Stimulated activated CD4-positive, alpha-beta T cell treated with anti-CD3 and anti-CD28 coated beads, Interleukin-15, amount 100 ng/mL, for 24 hours (primary cell): Measurements from ENCODE around the gene CFAP43.
"Not testable (repeated sequence)": the region's sequence is repeated elsewhere in the genome, so short reads cannot be mapped to it uniquely, and the experiment has no call there.

Experiments
- DNase-seq: peaks from one replicate; pipeline ENCODE4 v3.0.0-alpha.2; 2020

The CFAP43 gene

DNA sequence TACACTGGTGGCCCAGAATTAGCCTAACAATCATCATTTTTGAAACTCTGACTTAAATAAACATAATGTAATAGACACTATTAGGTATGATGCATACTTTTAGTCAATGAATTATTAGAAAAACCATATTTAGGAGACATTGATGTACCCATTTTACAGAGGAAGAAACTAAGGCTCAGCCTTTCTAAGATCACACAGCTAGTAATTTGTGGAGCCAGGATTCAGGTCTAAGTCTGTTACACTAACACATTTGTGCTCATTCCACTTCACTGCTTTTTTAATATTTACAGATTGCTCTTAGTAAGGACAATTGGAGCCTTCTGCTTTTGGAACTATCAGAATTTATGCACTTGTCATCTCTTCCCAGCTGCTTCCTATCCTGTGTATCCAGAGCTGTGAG is 8.9 kb downstream of the CFAP43 start:
- no peak for DNase-seq

DNA sequence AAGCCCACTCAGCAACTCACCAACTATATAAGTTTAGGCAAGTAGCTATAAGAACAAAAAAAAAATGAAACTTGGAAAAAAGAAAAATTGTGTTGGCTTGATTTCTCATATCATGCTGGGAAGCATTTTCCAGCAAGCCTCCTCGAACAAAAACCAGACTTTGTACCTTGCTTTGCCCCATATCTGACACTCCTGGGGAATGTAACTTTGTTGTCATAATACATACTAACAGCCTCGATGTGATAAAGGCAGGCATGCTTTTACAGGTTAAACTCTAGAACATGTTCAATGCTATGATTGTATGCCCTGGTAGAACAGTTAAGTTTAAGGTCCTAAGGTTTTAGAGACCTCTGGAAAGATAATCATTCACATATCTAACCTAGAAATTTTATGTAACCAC is 11.6 kb downstream of the CFAP43 start:
- no peak for DNase-seq

- no peak for DNase-seq
These were observed 13.4 kb downstream of the CFAP43 start for GRCh38 chr10:104218751-104219150.

- DNase-seq = no peak
These were observed 15.5 kb downstream of the CFAP43 start for GRCh38 chr10:104216631-104217030.

- DNase-seq = peak; percentile 46
These were observed 22.5 kb downstream of the CFAP43 start for GRCh38 chr10:104209575-104210198.

DNA sequence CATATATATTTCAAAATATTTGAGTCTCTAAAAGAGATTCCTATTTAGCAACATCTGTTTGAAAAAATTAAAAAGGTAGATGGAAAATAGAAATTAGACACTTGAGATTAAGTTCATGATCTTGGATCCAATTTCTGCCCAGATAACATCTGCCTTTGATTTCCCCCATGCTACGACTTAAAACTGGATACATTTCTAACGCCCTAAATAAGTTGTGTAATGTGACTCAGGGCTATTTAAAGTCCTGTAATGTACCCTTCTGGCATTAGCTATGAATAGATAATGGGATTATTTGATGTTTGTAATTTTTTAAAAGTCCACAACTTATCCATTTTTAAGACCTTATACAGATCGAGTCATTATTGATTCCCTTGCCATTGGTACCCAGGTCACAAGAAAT is 23.4 kb downstream of the CFAP43 start:
- no peak for DNase-seq

- no peak for DNase-seq
These were observed 29.9 kb downstream of the CFAP43 start for GRCh38 chr10:104202231-104202630.

DNA sequence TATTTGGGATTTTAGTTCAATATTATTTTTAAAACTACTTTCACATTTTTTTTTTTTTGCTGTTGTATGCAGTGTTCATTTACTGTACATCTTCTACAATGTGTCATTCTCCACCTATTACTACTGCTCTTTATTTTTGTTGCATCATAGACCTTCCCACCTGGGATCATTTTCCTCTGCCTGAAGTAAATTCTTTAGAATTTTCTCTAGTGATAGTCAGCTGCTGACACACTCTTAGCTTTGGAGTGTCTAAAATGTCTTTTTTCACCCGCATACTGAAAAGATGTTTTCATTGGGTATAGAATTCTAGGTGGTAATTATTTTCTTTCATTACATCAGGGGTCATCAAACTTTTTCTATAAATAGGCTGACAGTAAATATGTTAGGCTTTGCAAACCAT is 30.5 kb downstream of the CFAP43 start:
- DNase-seq = no peak

DNA sequence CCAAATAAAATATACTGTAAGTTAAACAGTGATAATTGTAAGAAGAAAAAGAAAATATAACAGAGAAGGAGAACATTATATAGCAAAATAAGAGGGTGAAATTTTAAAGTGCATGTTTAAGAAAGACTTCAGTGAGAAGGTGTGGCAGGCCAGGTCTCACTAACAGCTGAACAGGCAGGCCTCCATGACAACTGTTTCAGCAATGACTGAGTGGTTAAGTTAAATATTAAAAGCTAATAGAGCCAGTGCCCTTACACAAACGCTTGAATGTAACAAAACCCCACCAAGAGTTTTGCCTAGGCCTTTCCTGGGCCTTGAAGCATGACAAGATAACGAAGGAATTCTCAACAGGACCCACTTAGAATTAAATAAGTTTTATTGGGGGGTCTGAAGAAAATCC is 32.6 kb downstream of the CFAP43 start:
- DNase-seq = no peak

DNA sequence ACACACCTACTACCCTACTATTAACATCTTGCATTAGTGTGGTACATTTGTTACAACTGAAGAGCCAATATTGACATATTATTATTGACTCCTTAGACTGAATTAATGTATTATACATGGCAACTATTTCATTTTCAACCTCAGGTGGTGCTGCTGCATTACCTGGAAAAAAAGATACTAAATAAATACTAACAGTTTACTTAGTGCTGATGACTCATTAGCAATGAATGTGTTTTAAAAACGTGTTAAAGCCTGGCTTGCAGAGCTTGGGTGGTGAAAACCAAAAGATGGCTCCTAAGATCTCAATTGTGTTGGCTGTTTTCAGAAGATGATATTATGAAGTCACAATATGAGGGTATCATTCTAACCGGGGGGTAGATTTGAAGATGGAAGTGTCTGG is 34.8 kb downstream of the CFAP43 start:
- no peak for DNase-seq

GRCh38 chr10:104195706-104196105 is 36.5 kb downstream of the CFAP43 start:
- no peak for DNase-seq

DNA sequence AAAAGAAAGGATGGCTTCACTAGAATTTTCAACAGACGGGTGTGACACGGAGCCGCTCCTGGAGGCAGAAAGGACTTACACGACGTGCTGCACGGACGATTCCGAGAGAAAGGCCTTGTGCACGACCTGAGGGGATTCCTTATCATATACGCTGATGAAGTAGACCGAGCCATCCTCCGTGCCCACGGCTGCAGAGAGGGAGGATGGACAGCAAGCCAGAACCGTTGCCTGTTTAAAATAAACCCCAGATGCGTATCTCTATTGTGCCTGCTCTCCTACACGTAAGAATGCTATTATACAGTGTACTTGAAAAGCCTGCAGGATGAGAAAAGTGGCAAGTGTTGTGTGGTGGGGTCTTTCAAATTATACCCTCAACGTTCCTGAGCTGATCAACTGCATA is 38.4 kb downstream of the CFAP43 start:
- DNase-seq = no peak

GRCh38 chr10:104190695-104191094 is 41.5 kb downstream of the CFAP43 start:
- no peak for DNase-seq

- no peak for DNase-seq
These were observed 48.5 kb downstream of the CFAP43 start for GRCh38 chr10:104183682-104184081.

- DNase-seq = not testable (repeated sequence)
These were observed 58.0 kb downstream of the CFAP43 start for GRCh38 chr10:104174136-104174535.

DNA sequence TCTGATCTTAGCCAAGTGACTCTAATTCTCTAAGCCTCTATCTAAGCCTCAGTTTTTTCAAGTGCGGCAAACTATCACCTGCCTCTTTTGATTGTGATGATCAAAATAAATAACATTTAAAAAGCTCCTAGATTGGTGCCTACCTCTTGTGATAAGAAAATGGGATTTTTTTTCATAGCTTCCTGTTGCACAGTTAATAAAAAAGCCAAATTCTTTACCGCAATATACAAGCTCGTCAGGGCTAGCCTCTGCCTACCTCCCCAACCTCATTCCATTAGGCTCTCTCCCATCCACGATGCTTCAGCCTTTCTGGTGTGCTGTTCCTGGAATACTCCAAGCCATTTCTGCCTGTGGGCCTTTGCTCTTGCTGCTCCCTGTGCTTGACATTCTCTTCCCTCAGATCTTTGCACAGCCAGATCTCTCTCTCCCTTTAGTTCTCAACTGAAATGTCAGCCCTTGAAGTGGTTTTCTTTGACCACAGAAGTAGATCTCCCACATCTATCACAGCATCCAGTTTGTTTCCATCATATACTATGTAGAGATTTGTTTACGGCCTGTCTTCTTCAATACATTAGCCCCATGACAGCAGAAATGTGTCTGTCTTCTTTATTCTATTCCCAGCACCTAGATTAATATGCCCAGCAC is 61.4 kb downstream of the CFAP43 start:
- no peak for DNase-seq

DNA sequence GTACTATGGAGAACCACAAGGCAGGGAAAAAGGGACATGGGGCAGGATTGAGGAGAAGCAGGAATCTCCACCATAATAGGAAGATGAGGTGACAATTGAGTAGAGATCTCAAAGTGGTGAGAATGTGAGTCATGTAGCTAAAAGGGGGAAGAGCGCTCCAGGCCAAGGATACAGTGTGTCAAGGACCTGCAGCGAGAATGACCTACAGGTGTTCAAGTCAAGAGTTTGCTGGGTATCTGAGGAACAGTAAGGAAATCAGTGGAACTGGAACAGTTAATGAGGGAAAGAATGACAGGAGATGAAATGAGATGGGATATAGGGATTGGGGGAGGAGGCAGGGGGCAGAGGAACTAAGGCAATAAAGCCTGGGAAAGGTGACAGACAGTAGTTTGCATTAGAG is 76.6 kb downstream of the CFAP43 start:
- DNase-seq = no peak

DNA sequence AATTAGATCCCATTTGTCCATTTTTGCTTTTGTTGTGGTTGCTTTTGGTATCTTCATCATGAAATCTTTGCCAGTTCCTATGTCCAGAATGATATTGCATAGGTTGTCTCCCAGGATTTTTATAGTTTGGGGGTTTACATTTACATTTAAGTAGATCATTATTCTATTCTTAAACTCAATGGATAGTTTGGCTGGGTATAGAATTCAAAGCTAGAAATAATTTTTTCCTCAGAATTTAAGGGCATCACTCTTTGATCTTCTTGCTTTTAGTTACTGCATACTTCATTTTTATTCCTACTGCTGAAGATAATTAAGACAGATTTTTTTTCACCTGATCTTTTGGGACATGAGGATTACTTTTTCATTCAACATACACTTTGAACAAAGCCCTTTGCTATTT is 80.4 kb downstream of the CFAP43 start:
- DNase-seq = no peak

- DNase-seq = no peak
These were observed 82.0 kb downstream of the CFAP43 start for GRCh38 chr10:104150139-104150538.

GRCh38 chr10:104146882-104147281 is 85.3 kb downstream of the CFAP43 start:
- no peak for DNase-seq

- no peak for DNase-seq
These were observed 87.2 kb downstream of the CFAP43 start for GRCh38 chr10:104144931-104145330.

DNA sequence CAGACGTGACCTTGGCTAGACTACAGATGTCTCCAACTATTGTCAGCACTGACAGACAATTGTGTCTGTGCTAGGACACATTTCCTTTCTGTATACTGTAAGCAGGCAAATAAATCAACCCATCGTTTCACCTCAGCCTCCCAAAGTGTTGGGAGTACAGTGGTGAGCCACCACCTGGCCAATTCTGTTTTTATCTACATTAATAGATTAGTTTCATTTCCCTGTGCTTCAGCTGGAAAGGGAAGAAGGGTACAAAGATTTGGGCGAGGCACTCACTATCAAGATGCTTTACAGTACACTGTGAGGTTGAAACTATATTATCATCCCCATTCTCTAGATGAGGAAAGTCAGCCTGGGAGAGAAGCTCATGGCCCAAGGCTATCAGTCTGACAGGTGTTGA is 88.3 kb downstream of the CFAP43 start:
- DNase-seq = no peak

- DNase-seq = no peak
These were observed 90.1 kb downstream of the CFAP43 start for GRCh38 chr10:104142081-104142480.

GRCh38 chr10:104139221-104139620 is 92.9 kb downstream of the CFAP43 start:
- DNase-seq = no peak

DNA sequence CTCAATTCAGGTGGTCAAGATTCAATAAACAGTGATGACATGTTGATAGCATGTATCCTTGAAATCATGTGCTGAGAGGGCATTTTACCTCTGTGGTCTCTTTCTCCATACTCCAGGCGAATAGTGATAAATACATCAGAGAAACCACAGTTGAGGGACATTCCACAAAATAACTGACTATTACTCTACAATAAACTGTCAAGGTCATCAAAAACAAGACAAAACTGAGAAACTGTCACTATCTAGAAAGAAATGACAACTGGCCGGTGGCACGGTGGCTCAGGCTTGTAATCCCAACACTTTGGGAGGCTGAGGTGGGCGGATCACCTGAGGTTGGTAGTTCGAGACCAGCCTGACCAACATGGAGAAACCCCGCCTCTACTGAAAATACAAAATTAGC is 94.0 kb downstream of the CFAP43 start:
- DNase-seq = no peak
